Panc1 (cell line): ENCODE data around the gene PPP2R5D.
A peak's percentile ranks its signal among the peaks of the same experiment; 100 is the strongest.

Experiments
- CTCF ChIP-seq: fragments of 450-650 bp; IDR thresholded peaks from 2 replicates; pipeline ENCODE4 v1.5.1; 2017; ENCODE audit warnings: mild to moderate bottlenecking
- POLR2AphosphoS5 ChIP-seq: IDR thresholded peaks from 2 replicates; pipeline ENCODE4 v1.6.1; 2012; ENCODE audit warnings: mild to moderate bottlenecking, low read depth, low read length, moderate library complexity
- REST ChIP-seq, 2 experiments: IDR thresholded peaks; 2 replicates each; pipeline ENCODE4 v1.6.1; 2011 to 2012; ENCODE audit warnings: low read depth in 2 of 2, control low read depth in 1 of 2, low read length in 1 of 2, mild to moderate bottlenecking in 1 of 2, moderate library complexity in 1 of 2; ENCODE audit not compliant: insufficient read depth in 1 of 2
- SIN3A ChIP-seq: IDR thresholded peaks from 2 replicates; pipeline ENCODE4 v1.6.1; 2012; ENCODE audit warnings: low read depth, mild to moderate bottlenecking, low read length, moderate library complexity, borderline replicate concordance; ENCODE audit not compliant: insufficient read depth

DNA sequence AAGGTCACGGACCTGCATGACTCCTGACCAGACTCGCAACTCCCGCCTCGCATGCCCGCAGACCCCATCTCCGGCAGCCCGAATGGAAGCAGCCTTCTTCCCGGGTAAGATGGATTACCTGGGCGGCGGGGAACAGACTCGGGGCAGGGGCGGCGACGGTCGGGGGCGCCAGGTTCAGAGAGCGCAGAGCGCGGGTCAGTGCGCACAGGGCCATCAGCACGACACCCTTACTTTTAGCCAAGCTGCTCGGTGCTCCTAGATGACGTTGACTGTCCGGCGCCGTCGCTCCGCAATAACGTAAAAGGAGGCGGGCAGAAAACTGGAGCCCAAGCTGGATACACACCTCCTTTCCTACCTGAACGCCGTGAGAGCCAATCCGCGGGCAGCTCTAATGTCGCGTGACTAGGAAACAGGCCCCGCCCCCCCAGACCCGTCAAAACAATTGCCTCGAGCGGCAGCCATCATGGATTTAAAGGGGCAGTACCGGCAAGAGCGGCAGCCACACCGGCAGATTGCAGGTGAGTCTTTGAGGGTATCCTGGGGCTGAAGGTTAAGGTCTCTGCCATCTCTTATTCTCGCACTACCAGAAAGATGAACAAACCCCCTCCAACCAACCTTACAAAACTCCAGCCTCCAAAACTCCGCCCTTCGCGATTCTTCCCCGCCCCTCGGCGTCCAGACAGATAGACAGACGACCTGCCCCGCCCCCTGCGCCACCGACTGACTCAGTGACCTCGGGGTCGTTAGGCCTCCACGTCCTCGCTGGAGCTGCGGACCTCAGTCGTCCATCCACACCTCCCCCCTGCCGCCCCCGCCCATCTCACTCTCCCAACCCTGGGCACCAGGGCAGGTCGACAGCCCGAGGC is 75.0 kb downstream of the PPP2R5D start, which contains the start of the genes KLC4 and MRPL2:
- no peak for TF ChIP-seq CTCF
- TF ChIP-seq POLR2AphosphoS5 = peak; percentile 81
- TF ChIP-seq SIN3A = peak; percentile 71; the same call in 1 of the 2 replicates
- TF ChIP-seq REST (IDR thresholded peaks at IDR 0.05; ENCODE audit: insufficient read depth in 1 of 2, low read depth in 2 of 2, low read length in 1 of 2) = 0 out of 4 replicates have a peak, but pooled peaks of 1 of the 2 experiments have one; percentile 14
